Epithelial cell of alveolus of lung (primary cell): ENCODE results near the gene LIPC. TPM values are rescaled to one million over a fixed set of nuclear protein-coding genes. Genes with fewer than 3 reads are reported as not detected.

Experiments
- total RNA-seq: library from RNA; depleted of rRNA; stranded (reverse); fragments of >200 nt; gene quantifications from 2 replicates; pipeline ENCODE4 v1.2.1, GENCODE V29; 2015

The LIPC gene
- 0.08 TPM in 1 of 2 replicates, not detected in the other for total RNA-seq

GRCh38 chr15:58431221-58432149, at the start of gene LIPC:
TSS of gene LIPC (plus strand) at chr15:58431991. CDS start at chr15:58432033, 42 bp downstream.

